ENCODE data around the gene SLC38A6.

SLC38A6 gene

DNA sequence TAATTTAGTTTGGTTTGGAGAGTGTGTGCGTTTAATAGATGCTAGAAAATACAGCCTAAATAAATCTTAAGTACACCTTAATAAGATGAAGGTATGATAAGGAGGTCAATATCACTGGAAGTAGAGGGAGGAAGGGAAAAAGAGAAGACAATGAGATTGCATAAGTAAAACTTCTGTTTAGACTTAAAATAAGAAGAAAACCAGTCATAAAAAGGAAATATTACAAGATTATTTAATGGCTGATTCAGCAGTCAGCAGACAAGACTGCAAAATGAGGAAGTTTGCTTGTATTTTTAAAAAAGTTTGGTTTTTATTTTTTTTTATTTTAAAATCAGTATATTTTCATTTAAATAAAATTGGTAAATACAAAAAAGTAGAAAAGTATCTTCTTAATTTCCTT, 3.2 kb downstream of the SLC38A6 start:
- POLR2A ChIA-PET: no interaction called here
- no peak for DNase-seq (ENCODE audit: low read depth, low spot score)
- no peak overlapping the region for H3K4me3 ChIP-seq (ENCODE audit: low read depth, low read length)
- TF ChIP-seq, protein P1, sequence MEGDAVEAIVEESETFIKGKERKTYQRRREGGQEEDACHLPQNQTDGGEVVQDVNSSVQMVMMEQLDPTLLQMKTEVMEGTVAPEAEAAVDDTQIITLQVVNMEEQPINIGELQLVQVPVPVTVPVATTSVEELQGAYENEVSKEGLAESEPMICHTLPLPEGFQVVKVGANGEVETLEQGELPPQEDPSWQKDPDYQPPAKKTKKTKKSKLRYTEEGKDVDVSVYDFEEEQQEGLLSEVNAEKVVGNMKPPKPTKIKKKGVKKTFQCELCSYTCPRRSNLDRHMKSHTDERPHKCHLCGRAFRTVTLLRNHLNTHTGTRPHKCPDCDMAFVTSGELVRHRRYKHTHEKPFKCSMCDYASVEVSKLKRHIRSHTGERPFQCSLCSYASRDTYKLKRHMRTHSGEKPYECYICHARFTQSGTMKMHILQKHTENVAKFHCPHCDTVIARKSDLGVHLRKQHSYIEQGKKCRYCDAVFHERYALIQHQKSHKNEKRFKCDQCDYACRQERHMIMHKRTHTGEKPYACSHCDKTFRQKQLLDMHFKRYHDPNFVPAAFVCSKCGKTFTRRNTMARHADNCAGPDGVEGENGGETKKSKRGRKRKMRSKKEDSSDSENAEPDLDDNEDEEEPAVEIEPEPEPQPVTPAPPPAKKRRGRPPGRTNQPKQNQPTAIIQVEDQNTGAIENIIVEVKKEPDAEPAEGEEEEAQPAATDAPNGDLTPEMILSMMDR (IDR thresholded peaks at IDR 0.05; ENCODE audit: insufficient read depth, low read length, missing control alignments): no peak
- CTCF ChIA-PET: no interaction called here

DNA sequence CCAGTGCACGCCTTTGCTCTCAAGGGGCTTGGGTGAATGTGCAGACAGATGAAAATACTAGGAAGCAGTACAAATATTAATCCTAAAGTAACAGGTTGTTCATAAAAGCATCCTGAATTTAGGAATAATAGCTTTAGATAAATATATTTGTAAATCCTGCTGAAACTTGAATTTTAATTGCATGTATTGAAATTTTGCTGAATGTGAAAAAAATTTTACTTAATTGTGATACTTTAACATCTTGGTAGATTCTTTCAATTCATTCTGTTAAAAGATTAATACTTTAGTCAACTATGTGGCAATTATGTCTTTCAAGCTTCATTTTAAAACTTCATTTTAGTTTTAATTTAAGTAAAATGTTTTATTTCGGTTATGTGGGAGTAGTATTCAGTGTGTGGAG, 5.5 kb downstream of the SLC38A6 start:
- POLR2A ChIA-PET: no interaction called here
- CTCF ChIA-PET: interaction anchor here (1.1 kb wide), 1 partner anchor 47 kb away, joined by 3 read pairs; no protein-coding TSS in a partner anchor
- H3K4me3 ChIP-seq (ENCODE audit: low read depth, low read length): no peak overlapping the region
- TF ChIP-seq, protein P1 (IDR thresholded peaks at IDR 0.05; ENCODE audit: insufficient read depth, low read length, missing control alignments): no peak
- DNase-seq (ENCODE audit: low read depth, low spot score): no peak

DNA sequence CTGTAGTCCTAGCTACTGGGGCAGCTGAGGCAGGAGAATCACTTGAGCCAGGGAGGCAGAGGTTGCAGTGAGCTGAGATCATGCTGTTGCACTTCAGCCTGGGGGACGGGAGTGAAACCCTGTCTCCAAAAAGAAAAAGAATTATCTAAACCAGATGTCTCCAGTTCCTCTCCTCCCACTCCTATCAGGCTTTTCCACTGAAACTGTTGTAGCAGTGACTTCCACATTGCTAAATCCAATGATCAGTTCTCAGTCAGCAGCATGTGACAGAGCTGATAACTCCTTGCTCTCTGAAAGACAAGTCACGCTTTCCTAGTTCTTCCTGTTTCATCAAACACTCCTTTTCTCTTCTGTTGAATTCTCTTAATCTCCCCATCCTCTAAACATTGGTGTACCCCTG, 8.6 kb downstream of the SLC38A6 start:
- POLR2A ChIA-PET: no interaction called here

DNA sequence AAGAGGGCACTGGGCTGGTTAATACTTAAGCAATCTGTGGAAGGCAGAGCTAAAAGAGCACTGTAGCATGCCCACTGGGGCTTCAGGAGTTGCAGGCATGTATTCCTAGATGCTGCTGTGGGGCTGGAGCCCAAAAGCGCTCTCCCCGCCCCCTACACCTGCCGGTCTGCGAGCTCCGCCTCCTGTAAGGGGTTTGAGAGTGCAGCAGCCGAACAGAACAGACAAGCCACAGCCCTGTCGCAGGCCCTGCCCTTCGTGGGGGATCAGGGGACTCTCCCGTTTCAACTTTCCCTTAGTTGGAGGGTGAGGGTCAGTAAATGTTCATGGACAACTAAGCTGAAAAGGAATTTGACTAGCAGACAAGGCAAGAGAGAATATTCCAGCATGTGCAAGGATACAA, 17.6 kb downstream of the SLC38A6 start:
- no peak overlapping the region for H3K4me3 ChIP-seq (ENCODE audit: low read depth, low read length)
- ChIA-PET CTCF (interaction anchor here (1.6 kb wide), 1 partner anchor 374 kb away, joined by 4 read pairs; no protein-coding TSS in a partner anchor), POLR2A (no interaction called here)
- no peak for DNase-seq (ENCODE audit: low read depth, low spot score)
- TF ChIP-seq, protein P1 (IDR thresholded peaks at IDR 0.05; ENCODE audit: insufficient read depth, low read length, missing control alignments): no peak

More for the DNA sequence above, 8.6 kb downstream of the SLC38A6 start:
- CTCF ChIA-PET: interaction anchor here (1.4 kb wide), 1 partner anchor 11 kb away, joined by 4 read pairs; no protein-coding TSS in a partner anchor
- DNase-seq (ENCODE audit: low read depth, low spot score): no peak
- TF ChIP-seq, protein P1 (IDR thresholded peaks at IDR 0.05; ENCODE audit: insufficient read depth, low read length, missing control alignments): no peak
- no peak overlapping the region for H3K4me3 ChIP-seq (ENCODE audit: low read depth, low read length)

DNA sequence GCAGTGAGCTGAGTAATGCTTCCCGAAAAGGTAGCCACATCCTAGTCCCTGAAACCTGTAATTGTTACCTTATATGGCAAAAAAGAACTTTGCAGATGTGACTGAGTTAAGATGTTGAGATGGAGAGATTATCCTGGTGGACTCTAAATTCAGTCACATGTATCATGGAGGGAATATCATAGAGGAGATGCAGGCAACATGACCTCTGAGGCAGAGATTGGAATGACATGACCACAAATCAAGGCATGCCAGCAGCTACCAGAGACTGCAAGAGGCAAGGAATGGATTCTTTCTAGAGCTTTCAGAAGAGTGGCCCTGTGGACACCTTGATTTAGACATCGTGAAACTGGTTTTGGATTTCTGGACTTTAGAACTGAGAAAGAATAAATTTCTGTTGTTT, 18.5 kb downstream of the SLC38A6 start:
- ChIA-PET CTCF (interaction anchor here (2.4 kb wide), 1 partner anchor 26 kb away, joined by 7 read pairs; no protein-coding TSS in a partner anchor), POLR2A (no interaction called here)

DNA sequence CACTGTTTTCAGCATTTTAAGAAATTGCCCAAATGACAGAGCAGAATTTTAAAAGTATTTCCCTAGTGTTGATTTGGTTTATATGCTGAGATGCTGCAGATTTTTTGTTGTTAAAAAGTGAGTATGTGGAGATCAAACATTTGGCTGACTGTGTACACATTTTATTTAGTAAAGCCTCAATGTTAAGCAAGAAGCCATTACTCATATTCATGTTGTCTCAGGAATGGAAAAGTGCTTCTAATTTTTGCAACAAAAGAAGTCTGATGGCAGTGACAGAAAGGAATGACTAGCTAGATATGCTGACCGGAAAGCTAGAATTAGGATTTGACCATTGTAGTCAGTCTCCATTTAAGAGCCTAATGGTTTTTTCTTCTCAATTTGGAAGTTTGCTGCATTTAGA, 22.5 kb downstream of the SLC38A6 start:
- DNase-seq (ENCODE audit: low read depth, low spot score): no peak
- POLR2A ChIA-PET: no interaction called here
- CTCF ChIA-PET: interaction anchor here (0.7 kb wide), 1 partner anchor 250 kb away, joined by 3 read pairs; no protein-coding TSS in a partner anchor
- H3K4me3 ChIP-seq (ENCODE audit: low read depth, low read length): no peak overlapping the region
- TF ChIP-seq, protein P1 (IDR thresholded peaks at IDR 0.05; ENCODE audit: insufficient read depth, low read length, missing control alignments): no peak

More for the DNA sequence above, 18.5 kb downstream of the SLC38A6 start:
- no peak overlapping the region for H3K4me3 ChIP-seq (ENCODE audit: low read depth, low read length)
- no peak for DNase-seq (ENCODE audit: low read depth, low spot score)
- TF ChIP-seq, protein P1 (IDR thresholded peaks at IDR 0.05; ENCODE audit: insufficient read depth, low read length, missing control alignments): no peak

All from AG04449 (cell line).